ENCODE data around the gene MGRN1. TPM values are rescaled to one million over a fixed set of nuclear protein-coding genes. Genes with fewer than 3 reads are reported as not detected.

MGRN1 gene
- total and polyA plus RNA-seq, 2 donors (not counting 1 experiment from before 2014, with no cell fraction given): 22.7 to 89.2 TPM

DNA sequence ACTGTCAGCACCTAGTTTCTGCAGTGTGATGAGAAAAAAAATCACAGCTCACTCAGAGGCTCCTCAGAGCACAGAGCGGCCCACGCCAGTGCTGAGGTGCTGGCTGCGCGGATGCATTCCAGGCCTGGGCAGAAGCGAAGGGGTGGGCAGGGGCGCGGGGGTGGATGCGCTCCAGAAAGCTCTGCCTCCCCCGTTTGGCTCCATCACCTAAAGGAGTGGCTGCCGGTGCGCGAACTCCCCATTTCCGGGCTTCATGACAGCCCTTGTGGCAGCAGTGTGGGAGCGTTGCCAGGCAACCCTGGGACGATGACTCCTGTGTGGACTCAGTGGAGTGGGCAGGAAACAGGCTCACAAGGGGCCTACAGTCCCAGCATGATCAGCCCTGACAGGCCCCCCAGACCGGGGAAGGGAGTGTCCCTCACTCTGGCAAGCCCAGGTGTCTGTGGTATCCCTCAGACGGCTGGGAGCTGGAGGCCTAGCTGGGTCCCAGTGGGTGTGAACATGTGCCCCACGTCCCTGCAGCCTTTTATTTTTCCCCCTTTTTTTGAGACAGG, 35.9 kb downstream of the MGRN1 start:
- POLR2A ChIA-PET: interaction anchor here (1.3 kb wide), 1 partner anchor 9 kb away, joined by 3 read pairs; no protein-coding TSS in a partner anchor
- H2AFZ ChIP-seq (ENCODE audit: insufficient read depth, low read depth, low read length, poor library complexity, severe bottlenecking): no peak overlapping the region
- H3K4me2 ChIP-seq (replicated peaks; ENCODE audit: low read depth, low read length, poor library complexity, severe bottlenecking): no peak overlapping the region
- DNase-seq (no peak), ATAC-seq (ENCODE audit: low read depth) (no peak)
- TF ChIP-seq, protein P1, sequence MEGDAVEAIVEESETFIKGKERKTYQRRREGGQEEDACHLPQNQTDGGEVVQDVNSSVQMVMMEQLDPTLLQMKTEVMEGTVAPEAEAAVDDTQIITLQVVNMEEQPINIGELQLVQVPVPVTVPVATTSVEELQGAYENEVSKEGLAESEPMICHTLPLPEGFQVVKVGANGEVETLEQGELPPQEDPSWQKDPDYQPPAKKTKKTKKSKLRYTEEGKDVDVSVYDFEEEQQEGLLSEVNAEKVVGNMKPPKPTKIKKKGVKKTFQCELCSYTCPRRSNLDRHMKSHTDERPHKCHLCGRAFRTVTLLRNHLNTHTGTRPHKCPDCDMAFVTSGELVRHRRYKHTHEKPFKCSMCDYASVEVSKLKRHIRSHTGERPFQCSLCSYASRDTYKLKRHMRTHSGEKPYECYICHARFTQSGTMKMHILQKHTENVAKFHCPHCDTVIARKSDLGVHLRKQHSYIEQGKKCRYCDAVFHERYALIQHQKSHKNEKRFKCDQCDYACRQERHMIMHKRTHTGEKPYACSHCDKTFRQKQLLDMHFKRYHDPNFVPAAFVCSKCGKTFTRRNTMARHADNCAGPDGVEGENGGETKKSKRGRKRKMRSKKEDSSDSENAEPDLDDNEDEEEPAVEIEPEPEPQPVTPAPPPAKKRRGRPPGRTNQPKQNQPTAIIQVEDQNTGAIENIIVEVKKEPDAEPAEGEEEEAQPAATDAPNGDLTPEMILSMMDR (IDR thresholded peaks at IDR 0.05): no peak
- no peak for TF ChIP-seq EZH2 (IDR thresholded peaks at IDR 0.05; ENCODE audit: borderline replicate concordance, insufficient read depth, low read depth, low read length, poor library complexity, severe bottlenecking)
- CTCF ChIA-PET: interaction anchor here (0.6 kb wide), 1 partner anchor 187 kb away, joined by 3 read pairs; no protein-coding TSS in a partner anchor
- H3K27ac ChIP-seq (ENCODE audit: low read length in 2 of 2): no peak overlapping the region
- H3K9me3 ChIP-seq (ENCODE audit: control extremely low read depth in 1 of 3, control insufficient read depth in 2 of 3, insufficient read depth in 1 of 3, low read length in 2 of 3): no peaks in the 10 kb centered on the region
- H3K27ac Mint-ChIP-seq: no peak overlapping the region
- H3K9me3 Mint-ChIP-seq (ENCODE audit: insufficient read depth): no peaks in the 10 kb centered on the region
- intact Hi-C loops (cut with micrococcal nuclease): no loop called here
- H4K20me1 ChIP-seq (ENCODE audit: control insufficient read depth, insufficient read depth, low read length, poor library complexity, severe bottlenecking): peaks cover 22% of the 10 kb centered on the region
- WGBS (ENCODE audit: insufficient coverage): 35% methylated on average over 18 of the region's 18 CpGs
- H3K79me2 ChIP-seq (ENCODE audit: control insufficient read depth, insufficient read depth, low read length): peaks cover 10% of the 10 kb centered on the region
- peaks cover 17 to 35% of the 10 kb centered on the region in 2 donors for H3K4me1 ChIP-seq (ENCODE audit: control insufficient read depth in 2 of 2, insufficient read depth in 2 of 2, low read length in 2 of 2)
- H3K4me3 Mint-ChIP-seq: no peak overlapping the region
- H3K27me3 Mint-ChIP-seq: no peaks in the 10 kb centered on the region
- H3K27me3 ChIP-seq (replicated peaks in 1 of 4; ENCODE audit: control extremely low read depth in 1 of 4, control insufficient read depth in 3 of 4, insufficient read depth in 4 of 4, low read length in 3 of 4): no peaks in the 10 kb centered on the region
- H3K36me3 ChIP-seq (replicated peaks in 1 of 2; ENCODE audit: control extremely low read depth in 1 of 2, control insufficient read depth in 1 of 2, extremely low read depth in 1 of 2, insufficient read depth in 2 of 2, low read length in 1 of 2): peaks cover 0 to 26% of the 10 kb centered on the region in 2 experiments
- H3K9ac ChIP-seq (ENCODE audit: low read length): no peak overlapping the region
- no peak overlapping the region for H3K4me3 ChIP-seq (ENCODE audit: control extremely low read depth in 1 of 5, extremely low read depth in 1 of 5, insufficient read depth in 1 of 5, low read depth in 2 of 5, low read length in 4 of 5)
- H3K4me1 Mint-ChIP-seq: peaks cover 20% of the 10 kb centered on the region

DNA sequence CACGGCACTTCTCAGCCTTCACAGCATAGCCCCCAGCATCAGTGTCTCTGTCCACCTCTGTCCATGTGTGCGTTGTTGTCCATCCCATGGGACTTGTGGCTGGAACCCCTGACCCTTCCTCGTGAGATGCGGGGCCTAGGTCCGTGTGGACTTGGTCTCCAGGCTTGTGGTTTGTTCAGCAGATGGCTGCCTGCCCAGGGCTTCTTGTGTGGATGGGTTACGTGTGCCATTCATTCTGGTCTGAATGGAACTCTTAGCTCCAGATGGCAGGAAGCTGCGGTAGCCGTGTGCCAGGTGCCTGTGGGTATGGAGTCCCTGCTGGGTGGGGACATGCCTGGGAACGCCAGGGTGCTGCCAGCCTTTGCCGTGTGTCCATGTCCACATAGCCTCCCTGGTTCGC, 37.0 kb downstream of the MGRN1 start:
- CTCF ChIA-PET: no interaction called here
- Histone ChIP-seq H4K20me1 (ENCODE audit: control insufficient read depth, insufficient read depth, low read length, poor library complexity, severe bottlenecking) (peaks cover 14% of the 10 kb centered on the region), H3K9me3 (ENCODE audit: control extremely low read depth in 1 of 3, control insufficient read depth in 2 of 3, insufficient read depth in 1 of 3, low read length in 2 of 3) (no peaks in the 10 kb centered on the region), H3K4me3 (ENCODE audit: control extremely low read depth in 1 of 5, extremely low read depth in 1 of 5, insufficient read depth in 1 of 5, low read depth in 2 of 5, low read length in 4 of 5) (no peak overlapping the region), H3K27me3 (replicated peaks in 1 of 4; ENCODE audit: control extremely low read depth in 1 of 4, control insufficient read depth in 3 of 4, insufficient read depth in 4 of 4, low read length in 3 of 4) (no peaks in the 10 kb centered on the region), H3K4me2 (replicated peaks; ENCODE audit: low read depth, low read length, poor library complexity, severe bottlenecking) (no peak overlapping the region), H3K79me2 (ENCODE audit: control insufficient read depth, insufficient read depth, low read length) (peaks cover 13% of the 10 kb centered on the region), H3K4me1 (ENCODE audit: control insufficient read depth in 2 of 2, insufficient read depth in 2 of 2, low read length in 2 of 2) (peaks cover 17 to 36% of the 10 kb centered on the region in 2 donors), H2AFZ (ENCODE audit: insufficient read depth, low read depth, low read length, poor library complexity, severe bottlenecking) (no peak overlapping the region), H3K36me3 (replicated peaks in 1 of 2; ENCODE audit: control extremely low read depth in 1 of 2, control insufficient read depth in 1 of 2, extremely low read depth in 1 of 2, insufficient read depth in 2 of 2, low read length in 1 of 2) (peaks cover 0 to 26% of the 10 kb centered on the region in 2 experiments), H3K27ac (ENCODE audit: low read length in 2 of 2) (no peak overlapping the region), H3K9ac (ENCODE audit: low read length) (no peak overlapping the region)
- no peaks in the 10 kb centered on the region for H3K27me3 Mint-ChIP-seq
- H3K4me3 Mint-ChIP-seq: no peak overlapping the region
- WGBS (ENCODE audit: insufficient coverage): 27% methylated on average over 11 of the region's 11 CpGs
- intact Hi-C loops (cut with micrococcal nuclease): no loop called here
- H3K27ac Mint-ChIP-seq: no peak overlapping the region
- DNase-seq: no peak
- H3K4me1 Mint-ChIP-seq: peaks cover 23% of the 10 kb centered on the region
- no peak for TF ChIP-seq EZH2 (IDR thresholded peaks at IDR 0.05; ENCODE audit: borderline replicate concordance, insufficient read depth, low read depth, low read length, poor library complexity, severe bottlenecking)
- TF ChIP-seq, protein P1 (IDR thresholded peaks at IDR 0.05): no peak
- ATAC-seq (ENCODE audit: low read depth): no peak
- H3K9me3 Mint-ChIP-seq (ENCODE audit: insufficient read depth): no peaks in the 10 kb centered on the region
- POLR2A ChIA-PET: interaction anchor here (1.3 kb wide), 1 partner anchor 11 kb away, joined by 3 read pairs; no protein-coding TSS in a partner anchor

Measured in B cell (primary cell).